Measurements from ENCODE around the gene CCDC190. TPM values are rescaled to one million over a fixed set of nuclear protein-coding genes. Genes with fewer than 3 reads are reported as not detected.

The CCDC190 gene
- total and polyA plus RNA-seq, 7 donors: 0.04 TPM; not detected in 6

DNA sequence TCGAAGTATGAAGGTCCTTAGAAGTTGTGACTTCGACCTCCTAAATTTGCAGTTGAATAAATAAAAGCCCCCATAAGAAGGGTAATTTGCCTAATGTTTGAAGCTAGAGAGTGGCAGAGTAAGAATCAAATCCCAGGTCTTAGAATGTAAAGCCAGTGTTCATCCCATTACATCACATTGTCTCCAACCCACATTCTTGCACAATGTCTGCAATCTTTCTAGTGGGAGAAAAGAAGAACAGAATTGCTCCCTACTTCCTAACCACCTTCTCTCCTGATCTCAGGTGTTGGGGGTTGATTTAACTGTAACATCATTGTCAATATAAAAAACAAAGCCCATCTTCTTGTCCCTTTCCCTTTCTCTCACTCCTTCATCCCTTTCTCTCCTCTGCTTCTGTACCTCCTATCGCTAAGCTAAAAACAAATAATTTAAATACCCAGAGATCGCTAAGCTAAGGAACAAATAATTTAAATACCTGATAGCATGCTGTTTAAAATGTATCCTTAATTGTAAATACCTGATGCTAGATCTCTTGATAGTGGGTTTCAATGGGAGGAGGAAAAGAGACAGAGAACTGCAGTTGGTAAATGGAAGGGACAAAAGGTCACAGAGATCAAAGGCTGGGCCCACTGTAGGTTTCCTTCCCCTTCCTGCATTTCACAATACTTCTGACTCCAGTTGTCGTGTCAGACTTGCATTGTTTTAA is 32.1 kb upstream of the CCDC190 start:
- H3K4me1 ChIP-seq: peaks cover 18% of the 10 kb centered on the region
- H3K36me3 ChIP-seq (ENCODE audit: insufficient read depth in 1 of 2, low read depth in 1 of 2): no peaks in the 10 kb centered on the region
- H3K27me3 ChIP-seq (ENCODE audit: insufficient read depth in 3 of 3, low read length in 2 of 3): no peaks in the 10 kb centered on the region
- intact Hi-C loops (cut with DNase I): no loop called here
- H3K27ac ChIP-seq: no peak overlapping the region
- ATAC-seq (peak in 2 of 4 donors; percentile 56 to 64), DNase-seq (no peak)
- 58 to 61% (median 59%) methylated on average over 5 of the region's 5 CpGs for WGBS, 3 donors
- TF ChIP-seq, protein P1, sequence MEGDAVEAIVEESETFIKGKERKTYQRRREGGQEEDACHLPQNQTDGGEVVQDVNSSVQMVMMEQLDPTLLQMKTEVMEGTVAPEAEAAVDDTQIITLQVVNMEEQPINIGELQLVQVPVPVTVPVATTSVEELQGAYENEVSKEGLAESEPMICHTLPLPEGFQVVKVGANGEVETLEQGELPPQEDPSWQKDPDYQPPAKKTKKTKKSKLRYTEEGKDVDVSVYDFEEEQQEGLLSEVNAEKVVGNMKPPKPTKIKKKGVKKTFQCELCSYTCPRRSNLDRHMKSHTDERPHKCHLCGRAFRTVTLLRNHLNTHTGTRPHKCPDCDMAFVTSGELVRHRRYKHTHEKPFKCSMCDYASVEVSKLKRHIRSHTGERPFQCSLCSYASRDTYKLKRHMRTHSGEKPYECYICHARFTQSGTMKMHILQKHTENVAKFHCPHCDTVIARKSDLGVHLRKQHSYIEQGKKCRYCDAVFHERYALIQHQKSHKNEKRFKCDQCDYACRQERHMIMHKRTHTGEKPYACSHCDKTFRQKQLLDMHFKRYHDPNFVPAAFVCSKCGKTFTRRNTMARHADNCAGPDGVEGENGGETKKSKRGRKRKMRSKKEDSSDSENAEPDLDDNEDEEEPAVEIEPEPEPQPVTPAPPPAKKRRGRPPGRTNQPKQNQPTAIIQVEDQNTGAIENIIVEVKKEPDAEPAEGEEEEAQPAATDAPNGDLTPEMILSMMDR (IDR thresholded peaks at IDR 0.05): no peak
- no peak overlapping the region for H3K4me3 ChIP-seq
- H3K9me3 ChIP-seq: no peaks in the 10 kb centered on the region

DNA sequence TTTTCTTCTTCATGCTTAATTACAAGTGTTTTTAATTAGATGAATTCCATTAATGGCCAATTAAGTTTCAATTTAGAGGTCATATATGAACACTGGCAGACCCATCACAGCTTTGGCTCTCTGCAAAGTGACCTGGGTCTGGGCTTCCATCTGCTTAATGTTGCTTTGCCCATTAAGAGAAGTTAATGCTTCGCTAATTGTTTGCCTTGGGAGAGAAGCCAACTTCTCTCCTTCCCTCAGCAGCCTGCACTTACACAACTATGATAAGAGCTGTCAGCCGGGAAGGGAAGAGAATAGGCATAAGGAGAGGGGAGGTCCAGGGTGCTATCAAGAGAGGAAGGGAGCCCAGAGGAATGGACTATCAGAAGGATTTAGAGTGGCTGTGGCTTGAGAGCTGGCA is 29.0 kb upstream of the CCDC190 start:
- TF ChIP-seq, protein P1 (IDR thresholded peaks at IDR 0.05): no peak

DNA sequence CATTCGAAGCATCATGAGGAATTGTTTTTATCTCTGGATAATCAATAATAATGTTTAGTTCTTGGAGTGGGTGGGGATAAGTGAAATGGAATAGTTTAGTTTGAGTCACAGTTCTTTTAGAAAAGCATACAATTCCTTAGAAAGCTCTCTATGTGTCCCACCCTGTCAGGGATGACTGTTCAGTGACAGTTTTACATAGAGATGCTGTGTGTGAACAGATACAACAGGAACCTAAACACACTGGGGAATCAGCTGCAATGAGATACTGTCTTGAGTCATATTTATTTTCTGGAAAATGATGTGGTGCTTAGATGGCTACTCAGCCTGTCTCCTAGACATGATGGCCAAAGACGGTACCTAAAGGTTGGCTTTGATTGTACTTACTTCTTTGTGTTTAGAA is 25.7 kb upstream of the CCDC190 start:
- Histone ChIP-seq H3K27me3 (ENCODE audit: insufficient read depth in 3 of 3, low read length in 2 of 3) (no peaks in the 10 kb centered on the region), H3K4me3 (no peak overlapping the region), H3K4me1 (peaks cover 10% of the 10 kb centered on the region), H3K27ac (no peak overlapping the region), H3K9me3 (no peaks in the 10 kb centered on the region), H3K36me3 (ENCODE audit: insufficient read depth in 1 of 2, low read depth in 1 of 2) (no peaks in the 10 kb centered on the region)
- WGBS, 3 donors: 93 to 96% (median 94%) methylated on average over 2 of the region's 2 CpGs
- TF ChIP-seq, protein P1 (IDR thresholded peaks at IDR 0.05): no peak
- no peak for DNase-seq
- no peak for ATAC-seq
- intact Hi-C loops (cut with DNase I): loop anchor here in 1 of 2 donors (2.0 kb wide), 1 partner anchor 26 kb away; the partner anchor contains the start of gene CCDC190

More for the DNA sequence above, 29.0 kb upstream of the CCDC190 start:
- intact Hi-C loops (cut with DNase I): no loop called here
- Histone ChIP-seq H3K27me3 (ENCODE audit: insufficient read depth in 3 of 3, low read length in 2 of 3) (no peaks in the 10 kb centered on the region), H3K27ac (no peak overlapping the region), H3K9me3 (no peaks in the 10 kb centered on the region), H3K36me3 (ENCODE audit: insufficient read depth in 1 of 2, low read depth in 1 of 2) (no peaks in the 10 kb centered on the region), H3K4me3 (no peak overlapping the region), H3K4me1 (peaks cover 13% of the 10 kb centered on the region)
- no peak for ATAC-seq
- DNase-seq: no peak
- 66 to 76% (median 72%) methylated on average over 2 of the region's 2 CpGs for WGBS, 3 donors

DNA sequence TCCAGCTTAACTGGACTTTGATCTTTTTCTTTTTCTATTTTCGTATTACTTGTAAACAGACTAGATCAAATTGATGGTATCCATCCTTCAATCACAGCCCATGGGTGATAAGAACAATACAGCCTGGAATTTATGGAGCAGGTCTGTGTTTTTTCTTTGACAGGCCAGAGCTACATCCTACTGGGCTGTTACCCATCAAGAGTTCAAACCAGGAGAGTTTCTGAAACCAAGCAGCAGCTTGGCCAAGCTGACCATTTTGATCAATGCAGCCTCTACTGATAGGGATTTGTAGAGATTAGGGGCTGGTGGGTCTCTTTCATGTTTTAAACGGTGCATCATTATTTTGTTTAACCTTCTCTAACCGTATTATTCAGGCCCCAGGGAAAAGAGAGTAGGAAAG is 24.3 kb upstream of the CCDC190 start:
- TF ChIP-seq, protein P1 (IDR thresholded peaks at IDR 0.05): no peak
- Histone ChIP-seq H3K36me3 (ENCODE audit: insufficient read depth in 1 of 2, low read depth in 1 of 2) (no peaks in the 10 kb centered on the region), H3K4me1 (peaks cover 12% of the 10 kb centered on the region), H3K4me3 (no peak overlapping the region), H3K27me3 (ENCODE audit: insufficient read depth in 3 of 3, low read length in 2 of 3) (no peaks in the 10 kb centered on the region), H3K9me3 (no peaks in the 10 kb centered on the region), H3K27ac (no peak overlapping the region)
- ATAC-seq (no peak), DNase-seq (no peak)
- 25 to 38% (median 34%) methylated on average over 3 of the region's 3 CpGs for WGBS, 3 donors
- intact Hi-C loops (cut with DNase I): no loop called here

DNA sequence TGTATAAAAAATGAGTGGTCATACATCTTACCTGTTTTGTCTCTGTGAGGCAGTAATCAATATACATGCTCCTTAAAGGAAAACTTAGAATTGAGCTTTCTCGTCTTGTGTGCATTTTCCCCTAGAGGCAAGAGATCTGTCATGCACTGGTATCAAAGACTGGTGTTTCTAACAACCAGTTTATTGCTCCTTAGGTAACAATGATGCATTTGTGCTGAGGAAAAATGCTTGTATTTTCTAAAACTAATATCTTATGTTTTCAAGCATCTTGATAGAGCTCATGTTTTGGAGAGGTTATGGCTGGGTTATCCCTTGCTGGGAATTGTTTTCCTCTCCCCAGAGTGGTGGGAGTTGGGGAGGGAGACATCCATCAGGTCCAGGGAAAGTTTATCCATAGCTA is 23.9 kb upstream of the CCDC190 start:
- DNase-seq: no peak
- 71 to 83% (median 81%) methylated on average over 1 of the region's 1 CpG for WGBS, 3 donors
- TF ChIP-seq, protein P1 (IDR thresholded peaks at IDR 0.05): no peak

More for the DNA sequence above, 23.9 kb upstream of the CCDC190 start:
- no peak for ATAC-seq
- Histone ChIP-seq H3K4me1 (peaks cover 12% of the 10 kb centered on the region), H3K4me3 (no peak overlapping the region), H3K27ac (no peak overlapping the region), H3K27me3 (ENCODE audit: insufficient read depth in 3 of 3, low read length in 2 of 3) (no peaks in the 10 kb centered on the region), H3K36me3 (ENCODE audit: insufficient read depth in 1 of 2, low read depth in 1 of 2) (no peaks in the 10 kb centered on the region), H3K9me3 (no peaks in the 10 kb centered on the region)
- intact Hi-C loops (cut with DNase I): no loop called here

Measured in psoas muscle (tissue), 8 donors.